HuH-7 (cell line): ENCODE data around the gene STAT4.
"Not testable (repeated sequence)": the region's sequence is repeated elsewhere in the genome, so short reads cannot be mapped to it uniquely, and the experiment has no call there.

Source experiments
- DNase-seq: peaks from one replicate; pipeline ENCODE4 v3.0.0; 2011; ENCODE audit warnings: low spot score

Gene STAT4

GRCh38 chr2:191013932-191014652, 136.7 kb downstream of the STAT4 start, which contains the start of gene STAT1:
TSS of gene STAT1 (minus strand) at chr2:191014171. CDS start at chr2:191010003, 4,168 bp downstream.
- peak; percentile 97 for DNase-seq

DNA sequence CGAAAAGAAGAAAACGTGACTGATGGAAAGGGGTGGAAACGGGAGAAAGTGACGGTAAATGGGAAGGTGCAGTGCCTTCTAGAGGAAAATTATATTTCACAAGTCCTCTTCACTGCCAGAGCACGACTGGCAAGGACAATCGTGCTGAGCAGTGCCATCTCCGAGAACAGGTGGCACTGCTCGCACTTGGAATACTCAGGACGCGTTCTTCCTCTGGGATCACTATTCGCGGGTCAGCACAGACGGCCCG, 137.2 kb downstream of the STAT4 start:
- no peak for DNase-seq

GRCh38 chr2:191012845-191013681, 137.7 kb downstream of the STAT4 start:
- DNase-seq = peak; percentile 43

GRCh38 chr2:191012346-191012745, 138.4 kb downstream of the STAT4 start:
- no peak for DNase-seq

DNA sequence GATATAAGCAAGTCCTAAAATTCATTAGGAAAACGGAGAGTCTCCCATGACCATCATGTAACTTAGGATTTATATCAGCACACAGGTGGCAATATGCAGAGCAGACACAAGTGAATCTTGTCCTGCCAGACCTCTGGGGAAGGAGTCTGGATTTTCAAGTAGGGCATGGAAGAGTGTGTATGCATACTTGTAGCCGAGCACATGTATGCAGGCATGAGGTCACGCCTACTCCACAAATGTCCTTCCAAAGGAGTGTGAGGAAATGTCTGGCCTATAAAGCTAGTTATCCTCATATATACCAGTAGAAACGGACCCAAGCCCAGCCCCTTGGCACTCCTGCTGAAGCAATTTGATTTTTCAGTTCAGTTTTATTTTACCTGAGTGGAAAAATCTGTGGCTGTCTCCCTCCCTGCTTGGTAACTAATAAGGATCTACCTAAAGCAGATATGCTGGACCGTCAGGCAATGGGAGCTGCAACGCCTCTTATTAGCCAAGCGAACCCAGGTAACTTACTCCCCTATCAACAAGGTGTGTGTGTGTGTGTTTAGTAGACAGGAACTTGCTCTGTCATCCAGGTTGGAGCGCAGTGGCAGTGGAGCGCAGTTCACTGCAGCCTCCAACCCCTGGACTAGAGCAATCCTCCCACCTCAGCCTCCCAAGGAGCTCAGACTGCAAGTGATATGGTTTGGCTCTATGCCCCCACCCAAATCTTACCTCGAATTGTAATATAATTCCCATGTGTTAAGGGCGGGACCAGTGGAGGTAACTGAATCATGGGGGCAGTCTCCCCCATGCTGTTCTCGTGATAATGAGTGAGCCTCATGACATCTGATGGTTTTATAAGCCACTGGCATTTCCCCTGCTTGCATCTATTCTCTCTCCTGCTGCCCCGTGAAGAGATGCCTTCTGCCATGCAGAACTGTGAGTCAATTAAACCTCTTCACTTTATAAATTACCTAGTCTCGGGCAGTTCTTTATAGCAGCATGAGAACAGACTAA, 139.6 kb downstream of the STAT4 start:
- no peak for DNase-seq

- DNase-seq = no peak
Measured at GRCh38 chr2:191009541-191010374, 141.0 kb downstream of the STAT4 start.

DNA sequence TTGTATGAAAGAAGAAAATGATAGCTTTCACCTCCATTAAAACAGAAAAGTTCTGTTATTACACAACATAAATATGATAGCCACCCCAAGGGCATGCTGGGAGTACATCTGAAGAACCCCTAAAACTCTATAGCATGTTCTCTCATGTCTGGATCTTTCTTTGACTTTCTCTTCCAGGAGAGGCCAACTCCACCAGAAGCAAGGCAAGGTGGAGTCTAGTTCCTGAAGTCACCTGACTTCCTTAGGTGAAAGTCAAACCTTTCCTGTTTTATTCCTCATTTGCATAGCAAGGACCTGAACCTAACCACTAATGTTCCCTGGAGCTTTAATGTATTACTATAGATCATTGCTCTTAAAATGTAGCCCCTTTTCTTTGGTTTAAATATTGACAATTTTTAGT, 142.5 kb downstream of the STAT4 start:
- DNase-seq = no peak

DNA sequence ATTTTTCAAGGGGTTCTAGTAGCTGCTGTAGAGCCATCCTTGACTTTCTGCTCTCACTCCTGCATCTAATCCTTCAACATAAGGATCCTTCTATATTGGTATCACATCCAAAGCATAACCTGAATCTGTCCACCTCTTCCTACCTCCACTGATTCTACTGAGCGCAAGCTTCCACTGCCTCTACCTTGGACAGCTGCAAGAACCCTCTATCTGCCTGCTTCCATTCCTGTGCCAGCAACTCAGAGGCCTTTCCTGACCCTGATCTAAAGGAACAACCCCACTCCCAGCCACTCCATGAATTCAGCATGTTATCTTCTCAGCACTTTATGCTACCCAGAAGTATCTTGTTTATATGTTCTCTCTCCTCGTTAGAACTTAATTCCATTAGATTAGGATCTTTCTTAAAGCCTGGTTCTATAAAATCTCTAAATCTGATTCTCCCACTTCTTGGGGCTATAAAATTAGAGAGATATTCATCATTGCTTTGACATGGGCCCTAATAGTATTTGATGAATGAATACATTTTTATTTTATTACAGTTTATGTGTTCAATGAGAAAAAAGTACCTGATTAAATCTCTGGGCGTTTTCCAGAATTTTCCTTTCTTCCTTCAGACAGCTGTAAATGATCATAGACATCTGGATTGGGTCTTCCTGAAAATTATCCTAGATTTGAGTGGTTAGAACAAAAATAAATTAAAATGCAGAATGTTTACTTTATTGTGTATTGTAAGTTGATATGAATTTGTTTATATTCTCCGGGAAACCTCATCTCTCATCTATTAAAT, 143.6 kb downstream of the STAT4 start:
- DNase-seq = no peak

DNA sequence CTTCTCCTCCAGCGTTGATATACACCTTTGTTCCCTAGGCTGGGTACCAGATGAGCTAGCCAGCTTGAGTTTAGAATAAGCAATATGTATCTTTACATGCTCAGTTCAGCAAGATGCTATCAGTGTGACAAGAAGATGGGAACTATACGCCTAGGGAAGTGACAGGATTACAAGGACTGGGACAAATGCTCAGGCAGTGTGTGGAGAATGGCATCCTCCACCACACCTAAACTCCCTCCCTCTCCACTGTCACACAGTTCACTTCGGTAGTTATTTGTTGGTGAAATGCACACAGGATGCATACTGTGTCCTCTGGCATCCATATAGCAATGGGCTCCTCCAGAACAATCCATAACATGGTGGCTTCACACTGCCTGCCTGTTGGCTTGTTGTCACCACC, 144.5 kb downstream of the STAT4 start:
- DNase-seq = no peak

DNA sequence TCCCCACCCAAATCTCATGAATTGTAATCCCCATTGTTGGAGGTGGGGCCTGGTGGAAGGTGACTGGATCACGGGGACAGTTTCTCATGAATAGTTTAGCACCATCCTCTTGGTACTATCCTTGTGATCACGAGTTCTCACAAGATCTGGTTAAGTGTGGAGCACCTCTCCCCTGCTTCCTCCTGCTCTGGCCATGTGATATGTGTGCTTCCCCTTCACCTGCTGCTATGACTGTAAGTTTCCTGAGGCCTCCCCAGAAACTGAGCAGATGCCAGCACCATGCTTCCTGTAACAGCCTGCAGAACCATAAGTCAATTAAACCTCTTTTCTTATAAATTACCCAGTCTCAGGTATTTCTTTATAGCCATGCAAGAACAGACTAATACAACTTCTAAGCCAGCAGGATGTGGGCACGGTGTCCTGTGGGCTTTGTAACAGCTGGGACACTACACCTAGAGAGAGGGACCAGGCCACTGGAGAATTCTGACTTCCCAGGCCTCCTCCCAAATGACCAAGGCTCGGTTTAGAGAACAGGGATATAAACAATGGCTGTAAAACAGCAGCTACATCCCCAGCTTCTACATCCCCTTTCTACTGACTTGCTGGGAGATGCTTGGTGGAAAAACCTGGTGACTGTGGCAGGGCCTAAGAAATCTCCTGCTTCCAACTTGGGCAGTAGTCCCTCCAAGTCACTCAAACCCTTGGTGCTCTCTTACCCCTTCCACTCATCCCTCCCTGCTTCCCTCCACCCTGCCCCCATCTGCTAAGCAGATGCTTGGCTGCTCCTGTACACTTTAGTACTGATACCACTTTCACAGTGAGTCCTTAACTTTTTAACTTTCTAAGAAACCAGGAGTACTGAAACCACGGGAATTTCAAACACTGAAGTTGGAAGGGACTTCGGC, 147.1 kb downstream of the STAT4 start:
- DNase-seq = no peak

DNA sequence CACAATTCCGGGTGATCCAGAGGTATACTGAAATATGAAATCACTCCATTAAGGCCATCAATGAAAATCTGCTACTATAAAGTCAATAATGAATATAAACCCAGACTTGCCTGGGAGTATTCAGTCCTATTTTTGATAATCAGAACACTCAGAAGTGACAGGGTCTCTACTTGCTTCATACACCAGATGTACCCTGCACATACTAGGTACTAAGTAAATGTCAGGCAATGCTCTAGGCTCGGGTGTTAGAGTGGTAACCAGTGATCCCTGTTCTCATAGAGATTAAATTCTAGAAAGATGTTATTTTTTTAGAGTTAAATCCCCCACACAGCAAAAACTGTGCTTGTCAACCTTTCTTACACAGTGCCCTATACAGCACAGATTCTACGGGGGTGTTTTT, 149.2 kb downstream of the STAT4 start:
- DNase-seq = no peak

GRCh38 chr2:191001032-191001431, 149.8 kb downstream of the STAT4 start:
- DNase-seq = no peak

- no peak for DNase-seq
Measured at GRCh38 chr2:190999949-191000665, 150.7 kb downstream of the STAT4 start.

DNA sequence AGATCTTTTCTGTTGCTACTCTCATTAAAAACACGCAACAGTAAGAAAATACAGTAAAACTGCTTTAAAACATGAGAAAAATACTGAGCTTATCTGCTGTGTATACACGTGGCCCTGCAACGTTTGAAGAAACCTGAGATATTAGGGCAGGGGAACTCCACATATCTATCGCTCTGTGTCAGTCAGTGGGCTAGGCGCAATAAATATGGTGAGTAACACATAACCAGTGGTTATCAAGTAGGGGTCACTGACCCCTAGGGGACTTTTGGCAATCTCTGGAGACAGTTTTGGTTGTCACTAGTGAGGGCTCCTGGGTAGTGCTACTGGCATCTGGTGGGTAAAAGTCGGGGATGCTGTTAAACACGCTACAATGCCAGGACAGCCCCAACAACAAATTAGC, 151.7 kb downstream of the STAT4 start:
- no peak for DNase-seq

DNA sequence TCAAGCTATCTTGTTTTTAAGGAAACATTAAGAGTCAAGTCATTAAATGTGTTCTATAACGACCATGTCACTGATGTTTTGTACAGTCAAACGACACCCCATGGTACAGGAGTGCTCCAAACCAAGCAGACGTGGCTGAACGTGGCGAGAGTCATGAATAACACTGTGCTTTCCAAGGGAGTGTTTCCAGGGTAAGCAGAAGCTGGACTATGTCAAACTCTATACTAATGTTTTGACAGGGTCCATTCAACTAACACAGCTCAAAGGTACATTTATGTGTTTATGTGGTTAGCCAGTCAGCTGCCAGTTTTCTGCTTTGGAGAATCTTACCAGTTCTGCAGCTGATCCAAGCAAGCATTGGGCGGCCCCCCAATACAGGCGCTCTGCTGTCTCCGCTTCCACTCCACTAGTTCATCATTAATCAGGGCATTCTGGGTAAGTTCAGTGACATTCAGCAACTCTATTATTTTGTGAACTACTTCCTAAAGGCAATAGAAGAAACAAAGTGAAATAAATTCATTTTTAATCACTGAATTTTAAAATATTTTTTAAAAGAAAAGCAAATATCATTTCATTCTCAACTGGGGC, 153.2 kb downstream of the STAT4 start:
- no peak for DNase-seq

DNA sequence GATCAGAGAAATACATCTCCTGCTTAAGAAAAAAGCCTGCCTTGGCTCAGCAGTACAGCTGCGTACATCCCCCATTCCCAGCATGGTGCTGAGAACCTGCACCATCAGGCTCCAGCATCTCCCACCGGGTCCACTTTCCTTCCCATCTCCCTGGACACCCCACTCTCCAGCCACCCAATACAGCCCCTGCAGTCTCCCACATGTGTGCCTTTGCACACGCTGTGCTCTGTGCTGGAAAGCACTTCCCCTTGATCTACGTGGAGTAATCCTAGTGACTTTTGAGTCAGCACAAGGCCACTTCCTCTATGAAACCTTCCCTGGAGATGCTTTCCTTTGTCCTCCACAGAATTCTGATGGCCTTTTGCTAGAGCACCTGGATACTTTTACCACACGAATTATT, 153.8 kb downstream of the STAT4 start:
- no peak for DNase-seq

DNA sequence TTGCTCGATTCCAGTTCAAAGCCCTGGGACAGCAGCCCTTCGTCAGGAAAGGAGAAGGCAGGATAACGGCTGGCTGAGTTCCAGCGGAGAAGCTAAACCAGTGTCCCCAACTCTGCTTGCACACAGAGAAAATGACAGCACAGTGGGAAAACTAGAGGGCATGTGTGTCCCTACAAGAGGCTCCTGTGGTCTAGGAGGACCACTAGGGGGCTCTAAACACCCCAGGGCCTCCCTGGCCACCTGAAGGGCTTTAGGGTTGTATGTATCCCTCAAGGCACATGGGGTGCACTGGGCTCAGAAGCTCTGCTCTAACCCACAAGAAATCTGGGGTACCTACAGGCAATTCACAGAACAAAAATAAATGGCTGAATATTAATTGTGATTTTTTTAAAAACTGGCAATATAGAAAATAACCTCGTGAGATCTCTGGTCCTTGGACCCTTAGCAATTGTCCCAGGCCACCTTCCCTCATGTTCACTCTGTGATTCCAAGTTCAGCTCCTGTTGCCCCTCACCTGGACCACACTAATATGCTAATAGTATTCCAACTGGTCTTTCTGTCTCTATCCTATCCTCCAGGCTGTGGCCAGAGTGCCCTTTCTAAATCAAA, 154.4 kb downstream of the STAT4 start:
- peak; percentile 69 for DNase-seq

DNA sequence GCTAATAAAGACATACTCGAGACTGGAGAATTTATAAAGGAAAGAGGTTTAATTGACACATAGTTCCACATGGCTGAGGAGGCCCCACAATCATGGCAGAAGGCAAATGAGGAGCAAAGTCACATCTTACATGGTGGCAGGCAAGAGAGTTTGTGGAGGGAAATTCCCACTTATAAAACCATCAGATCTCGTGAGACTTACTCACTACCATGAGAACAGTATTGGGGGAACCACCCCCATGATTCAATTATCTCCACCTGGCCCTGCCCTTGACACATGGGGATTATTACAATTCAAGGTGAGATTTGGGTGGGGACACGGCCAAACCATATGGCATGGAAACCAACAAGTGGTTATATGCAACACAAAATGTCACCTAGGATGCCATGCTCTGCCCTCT, 155.5 kb downstream of the STAT4 start:
- not testable (repeated sequence) for DNase-seq
